Measurements from ENCODE around the gene SPATS1.

The SPATS1 gene, protein sequence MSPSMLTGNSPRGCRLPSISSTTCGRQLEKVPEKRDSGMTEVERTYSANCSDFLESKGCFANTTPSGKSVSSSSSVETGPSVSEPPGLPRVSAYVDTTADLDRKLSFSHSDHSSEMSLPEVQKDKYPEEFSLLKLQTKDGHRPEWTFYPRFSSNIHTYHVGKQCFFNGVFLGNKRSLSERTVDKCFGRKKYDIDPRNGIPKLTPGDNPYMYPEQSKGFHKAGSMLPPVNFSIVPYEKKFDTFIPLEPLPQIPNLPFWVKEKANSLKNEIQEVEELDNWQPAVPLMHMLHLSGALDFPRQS

GRCh38 chr6:44342489-44342888 lies at the start of gene SPATS1:
Gene SPATS1 (plus strand): TSS chr6:44342650. CDS start chr6:44343096, 446 bp downstream.
- DNase-seq, result no peak

DNA sequence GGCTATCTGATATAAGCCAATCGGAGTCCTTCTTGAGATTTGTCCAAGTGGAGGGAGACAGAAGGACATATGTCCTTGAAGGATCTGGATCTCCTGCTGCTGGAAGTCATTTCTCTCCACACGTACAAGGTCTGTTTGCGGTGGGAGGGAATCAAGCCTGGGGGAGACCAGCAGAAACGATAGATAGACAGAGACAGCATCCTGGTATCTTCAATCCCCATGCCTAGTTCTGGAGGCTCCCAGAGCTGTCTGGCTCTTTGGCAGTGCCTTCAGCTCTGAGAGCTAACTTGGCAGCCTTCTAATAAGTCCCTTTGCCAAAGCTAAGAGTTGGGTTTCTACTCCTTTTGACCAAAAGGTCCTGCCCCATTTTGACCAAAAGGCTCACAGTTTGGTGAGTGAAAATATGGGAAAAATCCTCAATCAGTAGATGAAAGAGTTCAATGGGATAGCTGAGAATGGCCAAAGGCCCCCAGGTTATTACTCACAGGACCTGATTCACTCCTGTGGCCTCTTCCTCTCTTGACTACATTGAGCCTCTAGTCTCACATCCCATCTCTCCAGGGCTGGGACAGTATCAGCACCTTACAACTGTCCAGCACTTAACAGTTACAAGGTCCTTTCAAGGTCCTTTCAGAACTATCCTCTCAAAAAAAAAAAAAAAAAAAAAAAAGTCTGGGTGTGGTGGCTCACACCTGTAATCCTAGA lies 49.6 kb upstream of the SPATS1 start:
- DNase-seq, result no peak

DNA sequence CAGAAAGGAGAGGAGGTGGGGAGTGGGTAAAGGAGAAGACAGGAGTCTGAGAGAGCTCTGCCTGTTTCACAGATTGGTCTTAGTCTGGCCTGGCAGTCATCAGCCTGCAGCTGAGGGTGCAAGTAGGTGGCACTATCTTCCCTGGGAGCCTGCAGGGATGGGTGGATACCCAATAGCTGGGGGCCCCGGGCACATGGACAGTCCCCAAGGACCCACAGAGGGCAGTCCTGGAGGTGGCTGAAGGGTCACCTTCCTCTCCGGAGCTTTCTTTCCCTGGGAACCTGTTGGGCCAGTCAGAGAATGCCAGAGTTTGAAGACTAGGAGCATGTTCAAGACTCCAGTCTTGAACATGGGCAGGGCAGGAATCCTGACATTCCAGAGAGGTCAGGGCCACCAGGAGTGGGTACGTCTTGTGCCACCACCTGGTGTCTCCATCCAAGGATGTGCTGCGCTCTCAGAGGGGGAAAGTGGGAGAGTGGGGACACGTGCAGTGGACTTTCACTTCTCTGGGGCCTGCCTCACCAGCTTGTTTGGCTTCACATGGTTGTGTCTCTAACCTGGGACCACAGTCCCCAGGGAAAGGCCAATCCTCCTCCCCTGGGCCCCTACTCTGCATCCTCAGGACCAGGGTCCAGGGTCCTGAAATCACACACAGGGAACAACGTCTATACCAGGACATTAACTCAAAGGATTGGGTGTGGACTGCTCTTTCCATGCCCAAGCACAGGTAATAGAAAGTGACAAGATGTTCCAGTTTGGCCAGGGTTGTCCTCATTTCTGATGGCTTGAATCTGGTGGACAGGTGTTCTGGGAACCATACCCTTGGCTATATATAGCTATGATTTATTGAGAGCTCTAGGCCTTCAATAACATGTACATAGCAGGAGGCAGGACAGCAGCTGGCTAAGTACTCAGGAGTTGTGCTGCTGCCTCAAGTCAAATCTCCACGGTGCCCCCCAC lies 47.3 kb upstream of the SPATS1 start:
- DNase-seq, result no peak

DNA sequence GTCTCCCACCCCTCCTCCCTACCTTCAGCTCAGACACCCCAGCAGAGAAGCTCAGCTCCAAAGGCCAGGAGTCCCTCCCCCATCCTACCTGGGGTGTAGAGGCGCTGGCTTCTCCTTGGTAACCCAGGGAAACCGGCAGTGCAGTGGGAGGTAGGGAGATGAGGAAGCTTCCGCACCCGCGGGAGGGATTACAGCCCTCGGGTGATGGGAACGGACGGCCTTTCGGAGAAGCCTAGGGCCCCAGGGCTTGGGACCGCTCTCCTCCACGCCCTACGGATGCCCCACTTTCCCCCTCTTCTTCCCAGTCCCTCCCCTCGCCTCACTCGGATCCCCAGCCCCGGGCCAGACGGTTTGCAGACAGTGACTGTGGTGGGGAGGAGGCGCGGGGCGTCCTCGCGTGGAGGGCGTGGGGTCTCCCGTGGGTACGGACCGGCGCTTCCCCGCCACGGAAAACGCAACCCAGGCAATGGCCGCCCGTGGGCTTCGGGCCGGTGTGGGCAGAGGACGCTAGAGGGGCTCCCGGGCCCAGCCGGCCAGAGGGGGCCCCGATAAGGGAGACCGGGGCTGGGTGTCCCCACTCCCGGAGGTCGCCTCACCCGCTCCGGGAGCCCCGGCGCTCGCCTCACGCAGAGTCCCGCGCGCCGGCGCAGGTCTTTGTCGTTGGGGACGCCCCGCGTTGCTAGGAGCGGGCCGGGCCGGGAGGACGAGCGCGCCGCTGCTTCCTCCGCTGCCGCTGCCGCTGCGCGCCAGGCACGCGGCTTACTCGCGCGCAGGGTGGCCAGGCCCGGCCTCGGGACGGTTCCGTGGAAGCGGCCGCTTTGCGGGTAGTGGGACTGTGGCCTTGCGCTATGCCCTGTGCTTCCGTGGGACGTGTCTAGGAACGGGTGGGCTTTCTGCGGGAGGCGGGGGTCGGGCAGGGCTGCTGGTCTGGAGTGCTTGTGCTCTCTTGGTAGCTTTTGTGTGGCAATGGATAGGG lies 45.1 kb upstream of the SPATS1 start:
- DNase-seq, result no peak

DNA sequence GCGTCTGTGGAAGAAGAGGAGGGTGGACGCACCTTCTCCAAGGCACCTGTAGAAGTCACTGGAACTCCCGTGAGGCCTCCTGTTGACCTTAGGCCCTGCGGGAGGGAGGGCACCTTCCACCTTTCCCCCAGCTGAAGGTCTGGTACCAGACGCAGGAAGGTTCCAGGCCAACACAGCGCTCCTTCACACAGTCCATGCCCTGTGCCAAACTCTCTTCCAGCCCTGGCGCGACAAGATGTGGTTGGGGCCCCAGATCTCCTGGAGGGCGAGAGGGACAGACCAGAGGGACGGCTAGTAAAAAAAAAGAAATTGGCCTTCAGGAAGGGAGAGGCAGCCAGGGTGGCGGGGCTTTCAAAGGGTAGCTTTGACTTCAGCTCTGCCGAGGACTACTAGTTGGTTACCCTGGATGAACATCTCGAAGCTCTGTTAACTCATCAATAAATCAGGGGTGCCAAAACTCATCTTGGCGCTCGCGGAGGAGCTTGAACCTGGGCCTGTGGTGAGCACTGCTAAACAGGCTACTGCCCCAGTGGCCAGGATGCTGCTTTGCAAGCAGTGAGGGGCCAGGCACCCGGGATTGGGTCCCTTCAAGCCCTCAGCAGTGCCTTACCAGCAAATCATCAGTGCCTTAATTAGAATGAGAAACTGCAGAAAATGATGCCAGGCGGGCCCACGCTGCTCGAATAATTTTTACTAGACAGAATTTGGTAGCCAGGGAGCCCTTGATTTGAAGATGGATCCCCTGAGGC lies 44.2 kb upstream of the SPATS1 start:
- DNase-seq, result no peak

DNA sequence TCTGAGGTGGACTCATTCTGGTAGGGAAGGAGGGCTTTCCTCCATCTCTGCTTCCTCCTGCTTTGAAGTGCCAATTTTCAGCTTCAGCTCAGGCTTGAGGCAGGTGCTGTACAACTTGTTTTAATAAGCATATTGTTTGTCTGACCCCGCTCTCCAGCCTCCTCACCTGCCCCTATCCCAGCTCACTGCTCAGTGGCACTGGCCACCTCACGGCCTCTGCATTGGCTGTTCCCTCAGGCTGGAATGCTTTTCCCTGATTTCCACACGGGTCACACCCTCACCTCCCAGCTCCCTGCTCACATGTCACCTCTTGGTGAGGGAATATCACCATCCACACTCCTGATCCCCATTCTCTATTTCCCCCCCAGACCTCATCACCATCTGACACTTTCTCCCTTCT lies 43.6 kb upstream of the SPATS1 start:
- no peak for DNase-seq

DNA sequence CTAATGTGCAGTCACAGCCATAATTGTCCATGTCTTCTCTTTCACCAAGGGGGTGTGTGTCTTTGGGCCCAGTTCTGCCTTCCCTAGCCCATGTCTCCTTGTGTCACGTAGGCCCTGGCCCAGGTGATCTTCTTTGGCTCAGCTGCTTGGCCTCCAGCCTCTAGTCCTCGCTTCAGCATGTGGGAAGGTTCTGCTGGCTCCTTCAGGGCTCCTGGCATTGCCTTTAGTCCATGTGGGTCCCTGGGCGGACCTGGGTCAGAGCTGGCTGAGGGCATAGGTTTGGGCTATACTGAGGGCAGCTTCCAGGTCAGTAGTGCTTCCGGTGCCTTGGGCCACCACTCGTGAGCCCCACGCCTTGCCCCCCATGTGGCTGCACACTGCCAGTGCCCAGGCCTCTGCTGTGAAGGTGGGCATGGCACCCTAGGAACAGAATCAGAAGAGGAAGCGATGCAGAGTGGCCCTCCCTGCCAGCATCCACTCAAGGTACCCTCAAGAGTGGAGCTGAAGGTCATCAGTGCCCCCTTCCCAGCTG lies 42.1 kb upstream of the SPATS1 start:
- no peak for DNase-seq

DNA sequence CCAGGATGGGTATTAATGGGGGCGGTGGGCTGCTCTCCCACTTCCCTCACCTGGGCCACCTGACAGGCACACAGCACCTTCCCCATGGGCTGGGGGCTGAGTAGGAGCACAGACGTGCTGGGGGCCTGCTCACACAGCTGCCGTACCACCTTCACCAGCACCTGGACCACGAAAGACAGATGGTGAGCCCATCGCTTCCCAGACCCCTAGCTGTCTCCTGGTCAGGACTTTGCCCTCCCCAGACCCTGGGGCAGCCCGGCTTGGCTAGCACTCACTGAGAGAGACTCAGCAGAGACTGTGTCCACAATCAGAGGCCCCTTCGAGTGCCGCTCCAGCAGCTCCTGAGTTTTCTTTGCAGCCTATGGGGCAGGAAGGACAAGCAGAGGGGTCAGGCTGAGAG lies 41.3 kb upstream of the SPATS1 start:
- DNase-seq, result no peak

- DNase-seq, result no peak
Observed at GRCh38 chr6:44301782-44302564, 40.5 kb upstream of the SPATS1 start.

GRCh38 chr6:44302856-44303255 lies 39.6 kb upstream of the SPATS1 start:
- DNase-seq, result no peak

DNA sequence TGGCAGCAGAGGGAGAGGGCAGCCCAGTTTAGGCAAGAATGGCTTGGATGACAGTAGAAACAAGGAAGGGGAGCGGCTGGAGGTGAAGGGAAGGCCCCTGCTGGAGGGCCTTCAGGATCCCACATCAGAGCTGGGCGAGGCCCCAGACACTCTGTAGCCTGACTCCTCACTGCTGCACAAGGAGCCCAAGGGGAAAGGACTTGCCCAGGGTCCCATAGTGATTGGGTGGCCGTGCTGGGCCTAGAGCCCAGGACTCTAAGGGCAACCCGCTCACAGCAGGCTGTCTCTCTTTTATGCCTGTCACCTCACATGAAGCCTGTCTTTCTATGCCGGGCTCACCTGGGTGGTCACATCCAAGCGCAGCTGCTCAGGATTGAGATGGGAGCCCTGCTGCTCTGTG lies 38.6 kb upstream of the SPATS1 start:
- no peak for DNase-seq

DNA sequence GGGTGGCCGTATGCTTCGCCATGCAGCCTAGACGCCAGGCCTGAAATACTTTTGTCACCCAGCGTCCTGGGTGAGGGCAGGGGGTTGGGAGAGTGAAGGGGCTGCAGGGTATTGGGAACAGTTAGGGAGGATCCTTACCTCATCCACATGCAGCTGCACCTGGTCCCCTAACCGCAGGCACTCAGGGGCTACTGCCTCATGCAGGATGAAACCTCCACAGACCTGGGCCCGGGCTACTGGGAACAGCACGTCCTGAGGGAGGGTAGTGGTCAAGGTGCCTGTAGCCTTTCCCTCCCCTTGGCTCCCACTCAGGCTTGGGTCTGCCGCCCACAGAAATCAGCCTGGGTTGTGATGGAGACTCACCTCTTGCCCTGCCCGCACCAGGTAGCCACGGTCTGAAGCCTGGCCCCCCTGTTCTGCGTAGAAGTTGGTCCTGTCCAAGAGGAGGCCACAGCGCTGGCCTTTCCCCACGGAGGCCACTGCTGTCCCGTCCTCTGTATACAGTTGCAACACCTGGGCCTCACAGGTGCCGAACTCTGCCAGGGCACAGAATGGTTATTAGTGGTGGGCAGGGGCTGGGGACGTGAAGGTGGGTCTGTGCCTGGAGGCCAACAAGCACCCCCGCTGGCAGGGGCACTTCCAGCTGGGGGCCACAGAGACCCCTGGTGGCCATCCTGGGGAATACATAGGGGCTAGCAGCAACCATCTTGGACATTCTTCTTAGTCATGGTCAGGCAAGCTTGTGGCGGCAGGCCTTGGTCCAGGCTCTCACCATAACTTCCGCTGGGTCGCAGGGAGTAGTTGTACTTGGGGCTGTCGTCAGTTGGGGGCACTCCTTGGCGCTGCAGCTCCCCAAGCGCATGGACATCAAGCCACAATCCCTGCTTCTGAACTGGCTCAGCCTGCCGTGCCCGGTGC lies 37.9 kb upstream of the SPATS1 start:
- DNase-seq, result no peak

GRCh38 chr6:44305200-44305725 lies 37.2 kb upstream of the SPATS1 start:
- DNase-seq, result no peak

- DNase-seq, result no peak
Observed at GRCh38 chr6:44306710-44307109, 35.7 kb upstream of the SPATS1 start.

GRCh38 chr6:44307217-44307616 lies 35.2 kb upstream of the SPATS1 start:
- DNase-seq, result no peak

- no peak for DNase-seq
Observed at GRCh38 chr6:44309092-44309491, 33.4 kb upstream of the SPATS1 start.

GRCh38 chr6:44309631-44310030 lies 32.8 kb upstream of the SPATS1 start:
- DNase-seq, result no peak

DNA sequence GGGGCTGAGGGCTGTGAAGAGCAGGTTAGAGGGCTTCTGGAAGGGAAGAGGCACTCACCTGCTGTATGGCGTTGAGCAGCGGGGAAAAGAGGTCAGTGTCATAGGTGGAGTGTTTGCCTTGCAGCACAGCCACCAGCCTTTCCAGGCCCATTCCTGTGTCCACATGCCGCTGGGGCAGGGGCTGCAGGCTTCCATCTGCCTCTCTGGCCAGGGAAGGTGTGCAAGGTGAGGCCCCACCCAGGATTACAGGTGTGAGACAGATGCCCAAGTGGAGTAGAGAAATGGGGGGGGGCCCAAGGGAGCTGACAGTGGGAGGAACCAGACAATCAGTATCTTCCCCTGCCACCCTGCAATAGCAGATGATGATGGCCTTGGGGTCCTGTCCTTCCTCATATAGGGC lies 32.2 kb upstream of the SPATS1 start:
- DNase-seq, result no peak

GRCh38 chr6:44311304-44311703 lies 31.1 kb upstream of the SPATS1 start:
- DNase-seq, result no peak
